Measurements from ENCODE around the gene CISD2. TPM values are rescaled to one million over a fixed set of nuclear protein-coding genes. Genes with fewer than 3 reads are reported as not detected.
"Not testable (repeated sequence)": the region's sequence is repeated elsewhere in the genome, so short reads cannot be mapped to it uniquely, and the experiment has no call there.

The CISD2 gene
- total and polyA plus RNA-seq, 2 donors = 19.2 to 36.7 TPM

- not testable (repeated sequence) for DNase-seq (ENCODE audit: extremely low spot score); H3K27ac ChIP-seq (ENCODE audit: low read depth); H3K36me3 ChIP-seq (ENCODE audit: insufficient read depth); H3K4me3 ChIP-seq (ENCODE audit: low read depth, low read length); H3K4me1 ChIP-seq (ENCODE audit: insufficient read depth)
- WGBS = 99% methylated on average over 5 of the region's 5 CpGs
Measured at GRCh38 chr4:102865327-102865726, 3.5 kb upstream of the CISD2 start.

- WGBS = 83% methylated on average over 12 of the region's 12 CpGs
Measured at GRCh38 chr4:102867278-102868152, 1.3 kb upstream of the CISD2 start.

GRCh38 chr4:102868153-102868780 is 525 bp upstream of the CISD2 start:
- DNase-seq (ENCODE audit: extremely low spot score) = no peak

More at GRCh38 chr4:102867278-102868152, 1.3 kb upstream of the CISD2 start:
- Histone ChIP-seq H3K36me3 (ENCODE audit: insufficient read depth) (no peaks in the 10 kb centered on the region), H3K4me1 (ENCODE audit: insufficient read depth) (no peaks in the 10 kb centered on the region), H3K27ac (ENCODE audit: low read depth) (no peak overlapping the region), H3K4me3 (ENCODE audit: low read depth, low read length) (no peak overlapping the region)
- DNase-seq (ENCODE audit: extremely low spot score) = no peak

GRCh38 chr4:102869569-102870197 is 891 bp downstream of the CISD2 start:
- 10% methylated on average over 19 of the region's 19 CpGs for whole genome bisulfite sequencing
- peak; percentile 0 for DNase-seq (ENCODE audit: extremely low spot score)
- Histone ChIP-seq H3K36me3 (ENCODE audit: insufficient read depth) (no peaks in the 10 kb centered on the region), H3K27ac (ENCODE audit: low read depth) (peak overlapping the region; percentile 63), H3K4me1 (ENCODE audit: insufficient read depth) (no peaks in the 10 kb centered on the region), H3K4me3 (ENCODE audit: low read depth, low read length) (peak overlapping the region; percentile 63)

More at GRCh38 chr4:102868153-102868780, 525 bp upstream of the CISD2 start:
- peak overlapping the region; percentile 97 for H3K27ac ChIP-seq (ENCODE audit: low read depth)
- WGBS = 13% methylated on average over 23 of the region's 23 CpGs
- H3K4me1 ChIP-seq (ENCODE audit: insufficient read depth) = no peaks in the 10 kb centered on the region
- H3K36me3 ChIP-seq (ENCODE audit: insufficient read depth) = no peaks in the 10 kb centered on the region
- peak overlapping the region; percentile 63 for H3K4me3 ChIP-seq (ENCODE audit: low read depth, low read length)

GRCh38 chr4:102871772-102872171 is 3.0 kb downstream of the CISD2 start:
- no peaks in the 10 kb centered on the region for H3K36me3 ChIP-seq (ENCODE audit: insufficient read depth)
- DNase-seq (ENCODE audit: extremely low spot score) = no peak
- H3K4me1 ChIP-seq (ENCODE audit: insufficient read depth) = no peaks in the 10 kb centered on the region
- H3K27ac ChIP-seq (ENCODE audit: low read depth) = no peak overlapping the region
- no peak overlapping the region for H3K4me3 ChIP-seq (ENCODE audit: low read depth, low read length)
- 64% methylated on average over 2 of the region's 2 CpGs for WGBS

- H3K4me1 ChIP-seq (ENCODE audit: insufficient read depth); H3K36me3 ChIP-seq (ENCODE audit: insufficient read depth); DNase-seq (ENCODE audit: extremely low spot score); H3K27ac ChIP-seq (ENCODE audit: low read depth); H3K4me3 ChIP-seq (ENCODE audit: low read depth, low read length): not testable (repeated sequence)
- 97% methylated on average over 3 of the region's 3 CpGs for WGBS
Measured at GRCh38 chr4:102877477-102878106, 8.8 kb downstream of the CISD2 start.

GRCh38 chr4:102878349-102878748 is 9.6 kb downstream of the CISD2 start:
- H3K36me3 ChIP-seq (ENCODE audit: insufficient read depth); H3K4me1 ChIP-seq (ENCODE audit: insufficient read depth); DNase-seq (ENCODE audit: extremely low spot score); H3K4me3 ChIP-seq (ENCODE audit: low read depth, low read length); H3K27ac ChIP-seq (ENCODE audit: low read depth): not testable (repeated sequence)
- 62% methylated on average over 4 of the region's 4 CpGs for WGBS

- no peak for DNase-seq (ENCODE audit: extremely low spot score)
- H3K36me3 ChIP-seq (ENCODE audit: insufficient read depth) = no peaks in the 10 kb centered on the region
- H3K4me1 ChIP-seq (ENCODE audit: insufficient read depth) = no peaks in the 10 kb centered on the region
- no peak overlapping the region for H3K4me3 ChIP-seq (ENCODE audit: low read depth, low read length)
- 92% methylated on average over 3 of the region's 3 CpGs for WGBS
- no peak overlapping the region for H3K27ac ChIP-seq (ENCODE audit: low read depth)
Measured at GRCh38 chr4:102878901-102879300, 10.1 kb downstream of the CISD2 start.

- 91% methylated on average over 1 of the region's 1 CpG for WGBS
- Histone ChIP-seq H3K27ac (ENCODE audit: low read depth) (no peak overlapping the region), H3K4me3 (ENCODE audit: low read depth, low read length) (no peak overlapping the region), H3K36me3 (ENCODE audit: insufficient read depth) (no peaks in the 10 kb centered on the region), H3K4me1 (ENCODE audit: insufficient read depth) (no peaks in the 10 kb centered on the region)
- DNase-seq (ENCODE audit: extremely low spot score) = no peak
Measured at GRCh38 chr4:102881343-102881742, 12.6 kb downstream of the CISD2 start.

- Histone ChIP-seq H3K27ac (ENCODE audit: low read depth) (no peak overlapping the region), H3K36me3 (ENCODE audit: insufficient read depth) (no peaks in the 10 kb centered on the region), H3K4me1 (ENCODE audit: insufficient read depth) (no peaks in the 10 kb centered on the region), H3K4me3 (ENCODE audit: low read depth, low read length) (no peak overlapping the region)
- 96% methylated on average over 2 of the region's 2 CpGs for WGBS
- DNase-seq (ENCODE audit: extremely low spot score) = no peak
Measured at GRCh38 chr4:102883278-102883677, 14.5 kb downstream of the CISD2 start.

GRCh38 chr4:102888570-102888969 is 19.8 kb downstream of the CISD2 start:
- H3K4me3 ChIP-seq (ENCODE audit: low read depth, low read length); H3K4me1 ChIP-seq (ENCODE audit: insufficient read depth); H3K36me3 ChIP-seq (ENCODE audit: insufficient read depth); DNase-seq (ENCODE audit: extremely low spot score); H3K27ac ChIP-seq (ENCODE audit: low read depth): not testable (repeated sequence)
- WGBS = 87% methylated on average over 2 of the region's 2 CpGs

GRCh38 chr4:102889866-102890265 is 21.1 kb downstream of the CISD2 start:
- H3K36me3 ChIP-seq (ENCODE audit: insufficient read depth); H3K4me3 ChIP-seq (ENCODE audit: low read depth, low read length); H3K27ac ChIP-seq (ENCODE audit: low read depth); H3K4me1 ChIP-seq (ENCODE audit: insufficient read depth); DNase-seq (ENCODE audit: extremely low spot score): not testable (repeated sequence)
- 86% methylated on average over 3 of the region's 3 CpGs for WGBS

- 88% methylated on average over 5 of the region's 5 CpGs for WGBS
- not testable (repeated sequence) for H3K4me1 ChIP-seq (ENCODE audit: insufficient read depth); H3K27ac ChIP-seq (ENCODE audit: low read depth); H3K4me3 ChIP-seq (ENCODE audit: low read depth, low read length); DNase-seq (ENCODE audit: extremely low spot score); H3K36me3 ChIP-seq (ENCODE audit: insufficient read depth)
Measured at GRCh38 chr4:102896547-102896946, 27.8 kb downstream of the CISD2 start.

Measured in urinary bladder (tissue), 4 donors.